Stimulated activated CD4-positive, alpha-beta T cell treated with anti-CD3 and anti-CD28 coated beads, TNF-alpha, amount 100 ng/mL, for 1 hour (primary cell): ENCODE data around the gene CACNG8.
"Not testable (repeated sequence)": the region's sequence is repeated elsewhere in the genome, so short reads cannot be mapped to it uniquely, and the experiment has no call there.

Source experiments
- DNase-seq, 3 donors: peaks; one replicate each; pipeline ENCODE4 v3.0.0-alpha.2; 2020; ENCODE audit warnings: low read depth in 3 of 3, low spot score in 1 of 3

The CACNG8 gene

DNA sequence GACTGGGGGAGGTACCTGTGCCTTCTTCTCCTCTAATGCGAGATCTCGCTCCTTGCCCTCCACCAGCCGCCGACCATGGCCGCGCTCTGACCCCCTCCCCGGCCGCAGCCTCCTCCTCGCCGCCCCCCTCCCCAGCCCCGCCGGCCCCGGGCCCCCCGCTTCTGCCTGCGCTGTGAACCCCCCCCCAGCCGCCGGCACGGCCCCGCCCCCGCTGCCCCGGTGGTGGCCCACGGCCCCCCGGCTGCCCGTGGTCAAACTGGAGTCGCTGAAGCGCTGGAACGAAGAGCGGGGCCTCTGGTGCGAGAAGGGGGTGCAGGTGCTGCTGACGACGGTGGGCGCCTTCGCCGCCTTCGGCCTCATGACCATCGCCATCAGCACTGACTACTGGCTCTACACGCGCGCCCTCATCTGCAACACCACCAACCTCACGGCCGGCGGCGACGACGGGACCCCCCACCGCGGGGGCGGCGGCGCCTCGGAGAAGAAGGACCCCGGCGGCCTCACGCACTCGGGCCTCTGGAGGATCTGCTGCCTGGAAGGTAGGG is at the start of gene CACNG8:
Gene CACNG8, plus strand, starts transcription at position 51 of the 545 bp plus-strand sequence.
- DNase-seq, result no peak

- DNase-seq, result no peak
Measured at GRCh38 chr19:53915000-53915399, 47.7 kb upstream of the CACNG8 start.

- DNase-seq, result no peak
Measured at GRCh38 chr19:53916004-53916403, 46.7 kb upstream of the CACNG8 start.

DNA sequence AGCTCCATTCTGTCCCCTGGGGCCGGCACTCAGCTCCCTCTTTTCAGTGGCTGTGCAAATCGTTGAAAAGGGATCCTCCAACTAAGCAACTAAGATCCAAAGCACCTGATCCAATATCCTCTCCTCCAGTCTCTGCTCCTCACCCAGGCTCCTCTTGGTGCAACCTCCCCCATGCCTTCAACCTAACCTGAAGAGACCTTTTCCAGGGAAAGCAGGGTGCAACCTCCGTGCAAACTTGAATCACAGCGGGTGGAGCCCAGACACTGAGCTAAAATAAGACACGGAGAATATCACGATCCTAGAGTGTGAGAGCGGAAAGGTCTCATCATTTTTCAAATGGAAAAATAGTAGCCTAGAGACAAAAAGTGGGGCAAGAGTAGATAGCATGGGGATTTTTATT is 45.4 kb upstream of the CACNG8 start:
- DNase-seq, result no peak

DNA sequence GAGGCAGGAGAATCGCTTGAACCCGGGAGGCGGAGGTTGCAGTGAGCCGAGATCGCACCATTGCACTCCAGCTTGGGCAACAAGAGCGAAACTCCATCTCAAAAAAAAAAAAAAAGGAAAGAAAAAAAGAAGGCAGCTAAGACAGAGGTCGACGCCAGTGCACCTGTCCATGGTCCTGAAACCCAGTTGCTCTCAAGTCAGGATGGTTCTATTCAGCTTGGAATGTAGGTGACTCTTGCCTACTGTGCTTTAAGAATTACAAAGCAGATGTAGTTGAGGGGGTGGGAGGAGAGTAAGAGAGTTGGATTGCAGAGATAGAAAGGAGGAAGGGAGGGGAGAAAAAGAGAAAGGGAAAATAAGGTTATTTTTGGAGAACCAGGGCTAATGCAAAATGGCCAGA is 35.0 kb upstream of the CACNG8 start:
- no peak for DNase-seq

GRCh38 chr19:53936029-53936428 is 26.7 kb upstream of the CACNG8 start:
- no peak for DNase-seq

GRCh38 chr19:53942001-53942786 is 20.5 kb upstream of the CACNG8 start:
- DNase-seq, result no peak

DNA sequence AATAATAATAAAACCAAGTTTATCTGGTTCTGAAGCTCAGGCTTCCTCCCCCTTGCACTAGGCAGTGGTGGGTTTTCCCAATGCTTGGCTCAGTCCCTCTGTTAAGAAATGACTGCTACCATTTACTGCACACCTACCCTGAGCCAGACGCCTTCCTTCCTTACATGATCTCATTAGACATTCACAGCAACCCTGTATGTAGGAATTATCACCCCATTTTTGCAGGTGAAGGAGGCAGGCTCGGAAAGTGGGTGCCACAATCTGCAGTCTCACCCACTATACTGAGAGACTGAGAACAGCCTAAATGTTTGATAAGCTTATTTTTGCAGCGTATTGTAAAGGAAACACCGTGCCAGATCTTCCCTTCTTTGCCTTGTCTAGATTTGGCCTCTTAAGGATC is 18.3 kb upstream of the CACNG8 start:
- DNase-seq, result no peak

DNA sequence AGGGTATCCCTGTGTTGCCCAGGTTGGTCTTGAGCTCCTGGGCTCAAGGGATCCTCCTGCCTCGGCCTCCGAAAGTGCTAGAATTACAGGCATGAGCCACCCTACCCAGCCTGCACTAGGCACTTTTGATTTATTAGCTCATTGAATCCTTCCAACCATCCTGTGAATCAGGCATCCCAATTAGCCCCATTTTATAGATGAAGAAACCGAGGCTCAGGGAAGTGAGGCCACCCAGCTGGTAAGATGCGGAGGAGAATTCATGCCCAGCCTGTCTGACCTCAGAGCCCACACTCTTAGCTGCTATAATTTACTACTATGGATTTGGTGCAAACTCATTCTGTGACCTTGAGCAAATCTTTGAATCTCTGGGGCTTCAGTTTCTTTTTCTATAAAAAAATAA is 17.8 kb upstream of the CACNG8 start:
- DNase-seq, result no peak

GRCh38 chr19:53945441-53945840 is 17.3 kb upstream of the CACNG8 start:
- no peak for DNase-seq

- no peak for DNase-seq
Measured at GRCh38 chr19:53945998-53946397, 16.7 kb upstream of the CACNG8 start.

DNA sequence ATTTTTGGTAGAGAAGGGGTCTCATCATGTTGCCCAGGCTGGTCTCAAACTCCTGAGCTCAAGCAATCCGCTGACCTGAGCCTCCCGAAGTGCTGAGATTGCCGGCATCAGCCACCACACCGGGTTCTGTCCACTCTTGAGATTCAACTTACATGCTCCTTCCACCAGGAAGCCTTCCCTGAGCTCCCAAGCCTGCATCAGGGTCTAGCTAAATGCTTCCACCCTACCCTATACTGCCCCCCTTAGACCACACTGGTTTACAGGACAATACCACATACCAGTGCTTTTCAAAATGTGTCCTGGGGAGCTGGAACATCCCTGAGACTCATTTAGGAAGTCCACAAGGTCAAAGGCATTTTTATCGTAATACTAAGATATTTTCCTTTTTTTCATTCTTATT is 15.1 kb upstream of the CACNG8 start:
- no peak for DNase-seq

DNA sequence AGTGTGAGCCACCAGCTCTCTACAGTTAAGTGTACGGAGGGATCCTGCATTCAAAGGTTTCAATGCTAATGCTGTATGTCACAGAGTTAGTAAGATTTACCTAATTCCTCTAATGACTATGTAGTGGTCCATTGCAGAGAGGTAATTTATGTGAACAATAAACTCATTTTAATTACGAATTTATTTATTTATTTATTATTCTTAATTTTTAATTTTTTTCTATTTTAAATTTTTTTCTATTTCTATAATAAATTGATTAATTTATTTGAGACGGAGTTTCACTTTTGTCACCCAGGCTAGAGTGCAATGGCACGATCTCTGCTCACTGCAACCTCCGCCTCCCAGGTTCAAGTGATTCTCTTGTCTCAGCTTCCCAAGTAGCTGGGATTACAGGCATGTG is 14.1 kb upstream of the CACNG8 start:
- not testable (repeated sequence) for DNase-seq

GRCh38 chr19:53951436-53951835 is 11.3 kb upstream of the CACNG8 start:
- no peak for DNase-seq

GRCh38 chr19:53951947-53952346 is 10.8 kb upstream of the CACNG8 start:
- no peak for DNase-seq

GRCh38 chr19:53953383-53953782 is 9.4 kb upstream of the CACNG8 start:
- DNase-seq, result no peak

- DNase-seq, result no peak
Measured at GRCh38 chr19:53957448-53958167, 5.1 kb upstream of the CACNG8 start.

DNA sequence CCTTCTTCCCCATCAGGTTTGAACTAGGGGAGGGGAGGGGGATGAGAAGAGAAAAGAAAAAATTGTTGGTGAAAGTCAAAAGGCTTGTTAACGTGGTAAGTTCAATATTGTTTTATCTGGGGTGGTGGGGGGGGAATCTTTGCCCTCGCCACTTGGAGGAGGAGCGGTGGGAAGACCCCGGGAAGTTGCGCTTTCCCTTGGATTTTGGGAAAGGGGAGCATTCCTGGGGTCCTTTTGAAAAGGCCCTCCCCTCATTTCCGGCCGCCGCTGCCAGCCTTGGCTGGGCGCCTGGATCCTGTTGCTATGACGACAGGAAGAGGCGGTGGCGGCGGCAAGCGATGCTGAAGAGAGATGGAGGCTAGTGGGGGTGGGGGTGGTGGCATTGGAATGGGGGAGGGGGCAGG is 4.6 kb upstream of the CACNG8 start:
- no peak for DNase-seq

DNA sequence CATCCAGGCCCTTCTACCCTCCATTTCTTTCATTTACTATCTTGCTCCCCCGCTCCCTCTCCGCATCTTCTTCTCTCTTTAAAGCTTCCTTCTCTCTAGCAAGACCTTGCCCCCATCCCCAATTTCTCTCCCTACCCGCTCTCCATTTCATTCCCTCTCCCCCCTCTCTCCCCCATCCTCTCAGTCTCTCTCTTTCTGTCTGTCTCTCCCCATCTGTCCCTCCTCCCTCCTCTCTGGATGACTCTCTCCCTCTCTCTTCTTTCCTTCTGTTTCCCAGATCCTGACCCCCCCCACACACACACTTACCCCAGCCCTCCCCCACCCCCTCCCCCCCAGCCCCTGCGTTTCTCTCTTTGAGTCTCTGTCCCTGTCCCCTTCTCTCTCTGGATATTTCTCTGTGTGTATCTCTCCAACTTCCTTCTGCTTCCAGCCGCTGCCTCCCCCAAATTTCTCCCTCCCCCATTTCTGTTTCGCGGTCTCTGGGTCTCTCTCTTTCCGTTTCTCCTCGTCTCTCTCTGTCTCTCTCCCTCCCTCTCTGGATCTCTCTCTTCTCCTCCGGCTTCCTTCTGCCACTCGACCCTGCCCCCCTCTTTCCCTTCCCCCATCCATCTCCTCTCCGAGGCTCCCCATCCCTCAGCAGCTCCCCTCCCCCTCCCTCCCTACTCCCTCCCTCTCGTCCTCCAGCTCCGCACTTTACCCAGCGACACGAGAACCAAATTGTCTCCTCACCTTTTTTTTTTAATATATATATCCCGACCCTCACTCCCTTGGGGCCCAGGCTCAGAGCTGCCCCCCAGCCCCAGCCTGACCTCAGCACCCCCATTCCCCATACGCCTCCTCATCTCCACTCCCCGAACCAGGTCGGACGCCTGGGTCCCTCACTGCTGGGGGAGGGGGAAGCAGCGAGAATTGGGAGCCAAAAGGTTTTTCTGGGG is 3.6 kb upstream of the CACNG8 start:
- DNase-seq, result no peak

- DNase-seq, result no peak
Measured at GRCh38 chr19:53960187-53960586, 2.5 kb upstream of the CACNG8 start.

- no peak for DNase-seq
Measured at GRCh38 chr19:53960886-53961285, 1.9 kb upstream of the CACNG8 start.
